ENCODE results near the gene KCNIP1.
A peak's percentile ranks its signal among the peaks of the same experiment; 100 is the strongest.

The KCNIP1 gene

GRCh38 chr5:170503990-170504596 is at the start of gene KCNIP1:
Gene KCNIP1, plus strand, starts transcription at chr5:170504020.
- no peak for DNase-seq (ENCODE audit: low read depth in 2 of 2)

- DNase-seq (ENCODE audit: low read depth in 2 of 2), result no peak
Measured at GRCh38 chr5:170463426-170463825, 40.4 kb upstream of the KCNIP1 start.

GRCh38 chr5:170464280-170465127 is 39.3 kb upstream of the KCNIP1 start:
- no peak for DNase-seq (ENCODE audit: low read depth in 2 of 2)

- DNase-seq (ENCODE audit: low read depth in 2 of 2), result no peak
Measured at GRCh38 chr5:170466553-170466952, 37.3 kb upstream of the KCNIP1 start.

- peak; percentile 34 to 44 for DNase-seq (ENCODE audit: low read depth in 2 of 2)
Measured at GRCh38 chr5:170466988-170467707, 36.7 kb upstream of the KCNIP1 start.

GRCh38 chr5:170468633-170469285 is 35.1 kb upstream of the KCNIP1 start:
- DNase-seq (ENCODE audit: low read depth in 2 of 2), result no peak

- DNase-seq (ENCODE audit: low read depth in 2 of 2), result no peak
Measured at GRCh38 chr5:170469414-170469813, 34.4 kb upstream of the KCNIP1 start.

- DNase-seq (ENCODE audit: low read depth in 2 of 2), result no peak
Measured at GRCh38 chr5:170470275-170470674, 33.5 kb upstream of the KCNIP1 start.

- DNase-seq (ENCODE audit: low read depth in 2 of 2), result no peak
Measured at GRCh38 chr5:170470808-170471404, 32.9 kb upstream of the KCNIP1 start.

- no peak for DNase-seq (ENCODE audit: low read depth in 2 of 2)
Measured at GRCh38 chr5:170471551-170472178, 32.2 kb upstream of the KCNIP1 start.

GRCh38 chr5:170473642-170474041 is 30.2 kb upstream of the KCNIP1 start:
- DNase-seq (ENCODE audit: low read depth in 2 of 2), result no peak

- DNase-seq (ENCODE audit: low read depth in 2 of 2), result no peak
Measured at GRCh38 chr5:170474489-170475274, 29.1 kb upstream of the KCNIP1 start.

GRCh38 chr5:170475294-170476000 is 28.4 kb upstream of the KCNIP1 start:
- DNase-seq (ENCODE audit: low read depth in 2 of 2), result no peak

- no peak for DNase-seq (ENCODE audit: low read depth in 2 of 2)
Measured at GRCh38 chr5:170476704-170477103, 27.1 kb upstream of the KCNIP1 start.

GRCh38 chr5:170477906-170478305 is 25.9 kb upstream of the KCNIP1 start:
- no peak for DNase-seq (ENCODE audit: low read depth in 2 of 2)

- DNase-seq (ENCODE audit: low read depth in 2 of 2), result no peak
Measured at GRCh38 chr5:170478306-170478705, 25.5 kb upstream of the KCNIP1 start.

- DNase-seq (ENCODE audit: low read depth in 2 of 2), result no peak
Measured at GRCh38 chr5:170479484-170479883, 24.3 kb upstream of the KCNIP1 start.

- DNase-seq (ENCODE audit: low read depth in 2 of 2), result no peak
Measured at GRCh38 chr5:170480260-170480659, 23.6 kb upstream of the KCNIP1 start.

- DNase-seq (ENCODE audit: low read depth in 2 of 2), result no peak
Measured at GRCh38 chr5:170481849-170482248, 22.0 kb upstream of the KCNIP1 start.

GRCh38 chr5:170482511-170482910 is 21.3 kb upstream of the KCNIP1 start:
- no peak for DNase-seq (ENCODE audit: low read depth in 2 of 2)

All from stimulated activated CD4-positive, alpha-beta T cell treated with anti-CD3 and anti-CD28 coated beads, Interleukin-4, amount 100 ng/mL, for 48 hours (primary cell).